Breast epithelium (tissue), 4 donors: ENCODE measurements around the gene CHRM1. TPM values are rescaled to one million over a fixed set of nuclear protein-coding genes. Genes with fewer than 3 reads are reported as not detected.

Experiments
- DNase-seq, 2 donors: peaks; one replicate each; pipeline ENCODE4 v3.0.0-alpha.2; 2019; ENCODE audit warnings: low spot score in 2 of 2
- H3K27ac ChIP-seq, 2 donors: fragments of 200-600 bp; sonication (generic) in 1 of 2; one replicate each; pipeline ENCODE4 v1.5.1; 2016 to 2019; ENCODE audit warnings: mild to moderate bottlenecking in 1 of 2
- H3K27me3 ChIP-seq, 2 donors: fragments of 200-600 bp; sonication (generic) in 1 of 2; one replicate each; pipeline versions ENCODE4 v1.5.1 to v1.6.0; 2017 to 2019; ENCODE audit warnings: control low read depth in 1 of 2, mild to moderate bottlenecking in 1 of 2
- H3K36me3 ChIP-seq: fragments of 200-600 bp; one replicate; pipeline ENCODE4 v1.5.1; 2019
- H3K4me1 ChIP-seq, 2 donors: fragments of 200-600 bp; sonication (generic); one replicate each; pipeline ENCODE4 v1.5.1; 2016 to 2019; ENCODE audit warnings: control low read depth in 1 of 2
- H3K4me3 ChIP-seq, 3 donors: fragments of 200-600 bp; sonication (generic); 1 replicate in 2 of 3; 2 replicates in 1 of 3; pipeline ENCODE4 v1.5.1; 2016 to 2019; ENCODE audit warnings: mild to moderate bottlenecking in 3 of 3, moderate library complexity in 2 of 3
- H3K9me3 ChIP-seq, 2 donors: fragments of 200-600 bp; sonication (generic) in 1 of 2; one replicate each; pipeline ENCODE4 v1.5.1; 2016 to 2019; ENCODE audit warnings: control low read depth in 1 of 2
- CTCF ChIP-seq, 3 donors: fragments of 450-650 bp; IDR thresholded peaks; one replicate each; pipeline ENCODE4 v1.5.1; 2016 to 2017; ENCODE audit warnings: antibody characterized with exemption in 3 of 3, mild to moderate bottlenecking in 3 of 3, moderate library complexity in 3 of 3
- POLR2A ChIP-seq: fragments of 450-650 bp; IDR thresholded peaks from one replicate; pipeline ENCODE4 v1.6.1; 2016; ENCODE audit warnings: antibody characterized with exemption, mild to moderate bottlenecking, moderate library complexity
- POLR2AphosphoS5 ChIP-seq, 3 donors: sonication (generic); formaldehyde crosslinking; IDR thresholded peaks; one replicate each; pipeline ENCODE4 v1.6.1; 2017; ENCODE audit warnings: antibody characterized with exemption in 3 of 3
- intact Hi-C: fragments of 100-400 bp; cut with DNase I; formaldehyde crosslinking; loops from one replicate; pipeline ENCODE4 v1.15.1; 2023; ENCODE audit warnings: low total_unique reads
- total RNA-seq, 3 donors: library from RNA; depleted of rRNA; stranded (reverse); fragments of >200 nt; gene quantifications; one replicate each; pipeline ENCODE4 v1.1.0, GENCODE V29; 2016

The CHRM1 gene
- total RNA-seq, 3 donors from 2014 or later: 0.88 to 1.3 TPM; not detected in 1

DNA sequence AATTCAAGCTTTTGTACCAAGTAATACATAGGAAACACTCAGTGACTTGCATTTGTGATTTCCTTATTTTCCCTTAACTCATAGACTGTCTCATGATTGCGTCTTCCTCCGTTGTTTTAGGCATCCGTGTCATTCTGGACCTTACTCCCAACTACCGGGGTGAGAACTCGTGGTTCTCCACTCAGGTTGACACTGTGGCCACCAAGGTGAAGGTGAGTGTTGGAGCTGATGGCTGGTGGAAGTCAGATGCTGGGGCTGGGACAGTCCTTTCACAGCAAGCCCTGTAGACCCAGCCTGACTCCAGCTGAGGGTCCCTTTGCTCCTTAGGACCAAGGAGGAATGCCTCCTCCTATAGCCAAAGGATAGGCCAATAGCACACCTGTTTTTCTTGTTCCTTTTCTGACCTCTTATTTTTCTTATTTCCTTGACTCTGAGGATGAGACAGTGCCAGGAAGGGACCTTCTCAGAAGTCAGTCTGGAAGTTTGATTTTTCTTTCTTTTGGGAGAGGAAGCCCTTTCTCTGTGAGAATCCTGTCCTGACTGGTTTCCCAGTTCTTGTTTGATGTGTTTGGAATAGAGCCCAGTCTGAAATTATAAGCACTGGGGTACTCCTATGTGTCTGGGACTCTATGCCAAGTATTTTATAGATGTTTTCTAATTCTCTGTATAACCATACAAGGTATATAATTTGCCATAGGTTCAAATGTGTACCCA is 38.2 kb downstream of the CHRM1 start:
- H3K4me3 ChIP-seq: peak overlapping the region; percentile 68 to 99 (median 92)
- H3K36me3 ChIP-seq: peaks cover 17% of the 10 kb centered on the region
- intact Hi-C loops: no loop called here
- peak overlapping the region; percentile 97 to 100 for H3K27ac ChIP-seq
- no peak for DNase-seq
- peaks cover 3 to 29% of the 10 kb centered on the region in 2 donors for H3K4me1 ChIP-seq
- H3K9me3 ChIP-seq: no peaks in the 10 kb centered on the region
- TF ChIP-seq CTCF (IDR thresholded peaks at IDR 0.05): no peak
- TF ChIP-seq POLR2AphosphoS5 (IDR thresholded peaks at IDR 0.05): no peak
- TF ChIP-seq POLR2A: no peak
- H3K27me3 ChIP-seq: no peaks in the 10 kb centered on the region

DNA sequence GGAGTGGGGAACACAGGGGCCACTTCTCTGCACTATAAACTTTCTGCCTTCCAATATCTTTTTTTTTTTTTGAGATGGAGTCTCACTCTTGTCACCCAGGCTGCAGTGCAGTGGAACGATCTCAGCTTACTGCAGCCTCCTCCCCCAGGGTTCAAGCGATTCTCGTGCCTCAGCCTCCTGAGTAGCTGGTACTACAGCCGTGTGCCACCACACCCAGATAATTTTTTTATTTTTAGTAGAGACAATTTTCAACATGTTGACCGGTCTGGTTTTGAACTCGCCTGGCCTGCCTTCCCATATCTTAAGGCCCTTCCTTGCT is 38.8 kb downstream of the CHRM1 start:
- peaks cover 3 to 29% of the 10 kb centered on the region in 2 donors for H3K4me1 ChIP-seq
- H3K9me3 ChIP-seq: no peaks in the 10 kb centered on the region
- H3K4me3 ChIP-seq: peak overlapping the region; percentile 68 to 99 (median 92)
- intact Hi-C loops: no loop called here
- no peaks in the 10 kb centered on the region for H3K27me3 ChIP-seq
- TF ChIP-seq POLR2AphosphoS5 (IDR thresholded peaks at IDR 0.05): no peak
- TF ChIP-seq CTCF (IDR thresholded peaks at IDR 0.05): no peak
- TF ChIP-seq POLR2A: no peak
- peaks cover 14% of the 10 kb centered on the region for H3K36me3 ChIP-seq
- peak overlapping the region; percentile 97 to 100 for H3K27ac ChIP-seq
- no peak for DNase-seq

GRCh38 chr11:62881579-62882430 is 39.4 kb downstream of the CHRM1 start:
- Histone ChIP-seq H3K27me3 (no peaks in the 10 kb centered on the region), H3K4me1 (peaks cover 3 to 29% of the 10 kb centered on the region in 2 donors), H3K9me3 (no peaks in the 10 kb centered on the region), H3K36me3 (peaks cover 9% of the 10 kb centered on the region), H3K27ac (peak overlapping the region; percentile 97 to 100), H3K4me3 (peak overlapping the region; percentile 68 to 99 (median 92))
- DNase-seq: peak; percentile 96 to 98
- no peak for TF ChIP-seq CTCF (IDR thresholded peaks at IDR 0.05)
- TF ChIP-seq POLR2AphosphoS5 (IDR thresholded peaks at IDR 0.05): peak in 2 of 3 donors; percentile 85 to 97
- TF ChIP-seq POLR2A: no peak
- intact Hi-C loops: no loop called here

GRCh38 chr11:62880803-62881578 is 40.2 kb downstream of the CHRM1 start, which contains the start of gene SLC3A2:
SLC3A2 (plus strand) TSS chr11:62880896; CDS start chr11:62881024, 128 bp downstream.
- TF ChIP-seq POLR2A: peak; percentile 99
- TF ChIP-seq CTCF (IDR thresholded peaks at IDR 0.05): peak; percentile 36 to 66 (median 62)
- peak; percentile 96 to 98 (median 97) for TF ChIP-seq POLR2AphosphoS5 (IDR thresholded peaks at IDR 0.05)
- intact Hi-C loops: no loop called here
- peak within 1 kb of the TSS; percentile 68 to 99 (median 92) for H3K4me3 ChIP-seq
- peak within 1 kb of the TSS; percentile 97 to 100 for H3K27ac ChIP-seq
- peak; percentile 92 to 94 for DNase-seq
- H3K9me3 ChIP-seq: no peaks in the 10 kb centered on the region
- no peaks in the 10 kb centered on the region for H3K27me3 ChIP-seq
- peaks cover 3 to 29% of the 10 kb centered on the region in 2 donors for H3K4me1 ChIP-seq
- H3K36me3 ChIP-seq: peaks cover 4% of the 10 kb centered on the region
